Measurements from ENCODE around the gene ZNF296.

GRCh38 chr19:45113628-45114027 is 37.4 kb upstream of the ZNF296 start:
- TF ChIP-seq PATZ1 (CRISPR knock-in tag; IDR thresholded peaks at IDR 0.05; ENCODE audit: borderline replicate concordance): no peak
- no peak for TF ChIP-seq TCF4 (CRISPR knock-in tag; IDR thresholded peaks at IDR 0.05; ENCODE audit: borderline replicate concordance)

Measured in SK-N-SH treated with all-trans-retinoic acid at 6 μM for 48 hours (cell line).